Loucy (cell line): Measurements from ENCODE around the gene ARHGAP32.

Source experiments
- H2AFZ ChIP-seq: fragments of 200-600 bp; sonication (generic); 2 replicates; pipeline ENCODE4 v1.6.0; 2016; ENCODE audit warnings: antibody characterized with exemption, mild to moderate bottlenecking, low read length, moderate library complexity
- H3F3A ChIP-seq: fragments of 200-600 bp; 2 replicates; pipeline ENCODE4 v1.6.0; 2016; ENCODE audit warnings: antibody characterized with exemption, low read depth, mild to moderate bottlenecking
- H3K27me3 ChIP-seq: fragments of 200-600 bp; sonication (generic); 2 replicates; pipeline ENCODE4 v1.6.1; 2014; ENCODE audit warnings: low read length, mild to moderate bottlenecking; ENCODE audit not compliant: insufficient read depth, poor library complexity, severe bottlenecking
- H3K36me3 ChIP-seq: fragments of 200-600 bp; sonication (generic); 2 replicates; pipeline ENCODE4 v1.6.1; 2016; ENCODE audit warnings: low read length; ENCODE audit not compliant: insufficient read depth
- H3K4me1 ChIP-seq: fragments of 200-600 bp; sonication (generic); 2 replicates; pipeline ENCODE4 v1.5.1; 2014; ENCODE audit warnings: low read length, mild to moderate bottlenecking; ENCODE audit not compliant: insufficient read depth, poor library complexity, severe bottlenecking
- H3K4me2 ChIP-seq: fragments of 200-600 bp; sonication (generic); 2 replicates; pipeline ENCODE4 v1.6.0; 2014; ENCODE audit warnings: antibody characterized with exemption, low read length, low read depth, mild to moderate bottlenecking; ENCODE audit not compliant: poor library complexity, severe bottlenecking
- H3K4me3 ChIP-seq: fragments of 200-600 bp; sonication (generic); 2 replicates; pipeline ENCODE4 v1.5.1; 2014; ENCODE audit warnings: low read length, mild to moderate bottlenecking, mixed read lengths; ENCODE audit not compliant: poor library complexity, severe bottlenecking
- H3K79me2 ChIP-seq: fragments of 200-600 bp; sonication (generic); 2 replicates; pipeline ENCODE4 v1.6.1; 2014; ENCODE audit warnings: low read length; ENCODE audit not compliant: insufficient read depth
- H3K9ac ChIP-seq: fragments of 200-600 bp; sonication (generic); 2 replicates; pipeline ENCODE4 v1.6.0; 2014; ENCODE audit warnings: mild to moderate bottlenecking, low read depth, low read length, moderate library complexity; ENCODE audit not compliant: poor library complexity, severe bottlenecking
- H3K9me2 ChIP-seq: fragments of 200-600 bp; sonication (generic); replicated peaks from 2 replicates; pipeline ENCODE4 v1.6.1; 2016; ENCODE audit warnings: low read depth, low read length, mixed read lengths
- H3K9me3 ChIP-seq: fragments of 200-600 bp; sonication (generic); 2 replicates; pipeline ENCODE4 v1.6.1; 2014; ENCODE audit warnings: mild to moderate bottlenecking, antibody characterized with exemption, low read length, low read depth; ENCODE audit not compliant: insufficient read depth
- H4K20me1 ChIP-seq: fragments of 200-600 bp; sonication (generic); 2 replicates; pipeline ENCODE4 v1.6.0; 2014; ENCODE audit warnings: antibody characterized with exemption, low read length, mild to moderate bottlenecking; ENCODE audit not compliant: insufficient read depth, poor library complexity, severe bottlenecking
- EZH2phosphoT487 ChIP-seq: fragments of 200-600 bp; IDR thresholded peaks from 2 replicates; pipeline ENCODE4 v1.6.1; 2018; ENCODE audit warnings: antibody characterized with exemption, mild to moderate bottlenecking, moderate library complexity, borderline replicate concordance
- TF ChIP-seq, protein P1 (sequence below): fragments of 200-600 bp; sonication (generic); conservative IDR thresholded peaks from 2 replicates; pipeline ENCODE4 v1.5.1; 2014; ENCODE audit warnings: mild to moderate bottlenecking, antibody characterized with exemption, low read length

ARHGAP32 gene

DNA sequence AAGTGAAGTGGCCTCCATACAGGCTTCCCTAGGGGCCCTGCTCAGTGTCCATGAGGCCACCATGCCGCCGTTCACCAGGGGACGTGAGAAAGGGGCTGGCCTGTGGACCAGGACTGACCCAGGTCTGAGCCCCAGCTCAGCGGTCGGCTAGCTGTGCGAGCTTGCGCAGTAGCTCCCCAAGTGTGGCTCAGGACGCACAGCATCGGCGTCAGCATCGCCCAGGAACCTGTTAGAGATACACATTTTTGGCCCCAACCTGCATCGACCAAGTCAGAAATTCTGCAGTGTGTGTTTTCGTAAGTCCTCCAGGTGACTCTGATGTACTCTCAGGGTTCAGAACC lies 249.9 kb downstream of the ARHGAP32 start:
- no peak overlapping the region for H3K4me2 ChIP-seq
- no peak overlapping the region for H3K4me3 ChIP-seq
- no peaks in the 10 kb centered on the region for H3K4me1 ChIP-seq
- no peak overlapping the region for H3K9ac ChIP-seq
- no peaks in the 10 kb centered on the region for H4K20me1 ChIP-seq
- H3K9me2 ChIP-seq = no peaks in the 10 kb centered on the region
- H3K79me2 ChIP-seq = no peaks in the 10 kb centered on the region
- H3K36me3 ChIP-seq = no peaks in the 10 kb centered on the region
- H3K27me3 ChIP-seq = no peaks in the 10 kb centered on the region
- no peaks in the 10 kb centered on the region for H3F3A ChIP-seq
- TF ChIP-seq EZH2phosphoT487 = no peak
- TF ChIP-seq, protein P1, sequence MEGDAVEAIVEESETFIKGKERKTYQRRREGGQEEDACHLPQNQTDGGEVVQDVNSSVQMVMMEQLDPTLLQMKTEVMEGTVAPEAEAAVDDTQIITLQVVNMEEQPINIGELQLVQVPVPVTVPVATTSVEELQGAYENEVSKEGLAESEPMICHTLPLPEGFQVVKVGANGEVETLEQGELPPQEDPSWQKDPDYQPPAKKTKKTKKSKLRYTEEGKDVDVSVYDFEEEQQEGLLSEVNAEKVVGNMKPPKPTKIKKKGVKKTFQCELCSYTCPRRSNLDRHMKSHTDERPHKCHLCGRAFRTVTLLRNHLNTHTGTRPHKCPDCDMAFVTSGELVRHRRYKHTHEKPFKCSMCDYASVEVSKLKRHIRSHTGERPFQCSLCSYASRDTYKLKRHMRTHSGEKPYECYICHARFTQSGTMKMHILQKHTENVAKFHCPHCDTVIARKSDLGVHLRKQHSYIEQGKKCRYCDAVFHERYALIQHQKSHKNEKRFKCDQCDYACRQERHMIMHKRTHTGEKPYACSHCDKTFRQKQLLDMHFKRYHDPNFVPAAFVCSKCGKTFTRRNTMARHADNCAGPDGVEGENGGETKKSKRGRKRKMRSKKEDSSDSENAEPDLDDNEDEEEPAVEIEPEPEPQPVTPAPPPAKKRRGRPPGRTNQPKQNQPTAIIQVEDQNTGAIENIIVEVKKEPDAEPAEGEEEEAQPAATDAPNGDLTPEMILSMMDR = no peak
- H3K9me3 ChIP-seq = no peaks in the 10 kb centered on the region
- H2AFZ ChIP-seq = no peak overlapping the region

DNA sequence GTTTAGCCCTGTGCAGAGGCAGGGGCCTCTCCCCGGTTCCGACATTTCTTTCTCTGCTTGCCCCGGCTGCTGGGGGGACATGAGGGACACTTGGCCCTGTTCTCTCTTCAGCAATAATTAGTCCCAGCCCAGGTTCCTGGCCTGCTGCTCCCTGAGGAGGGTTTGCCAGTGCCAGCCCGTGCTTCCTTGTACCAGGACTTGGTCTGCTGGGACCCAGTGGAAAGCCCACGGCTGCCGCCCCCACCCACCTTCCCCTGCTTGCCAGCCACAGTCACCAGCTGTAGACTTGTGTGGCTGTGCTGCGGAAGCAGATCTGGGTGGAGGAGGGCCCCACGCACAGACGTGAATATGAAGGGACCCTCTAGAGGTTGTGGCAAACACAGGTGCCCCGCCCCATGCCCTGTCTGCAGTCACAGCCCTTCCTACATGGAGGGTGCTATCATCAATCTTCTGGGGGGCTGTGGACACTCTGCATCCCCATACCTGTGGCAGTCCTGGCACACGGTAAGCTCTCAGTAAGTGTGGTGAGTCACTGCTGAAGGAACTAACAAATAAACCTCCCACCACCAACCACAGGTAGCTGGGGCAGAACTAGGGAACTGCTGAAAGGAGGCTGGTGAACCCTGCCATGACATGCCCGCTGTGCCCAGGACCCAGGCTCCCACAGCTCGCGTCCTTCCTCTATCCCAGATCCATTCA lies 250.4 kb downstream of the ARHGAP32 start:
- no peaks in the 10 kb centered on the region for H3K36me3 ChIP-seq
- TF ChIP-seq, protein P1 = no peak
- no peak for TF ChIP-seq EZH2phosphoT487
- H3K9me3 ChIP-seq = no peaks in the 10 kb centered on the region
- H3K4me3 ChIP-seq = no peak overlapping the region
- H3K4me2 ChIP-seq = no peak overlapping the region
- no peak overlapping the region for H2AFZ ChIP-seq
- H3K9ac ChIP-seq = no peak overlapping the region
- no peaks in the 10 kb centered on the region for H3K27me3 ChIP-seq
- H3K4me1 ChIP-seq = no peaks in the 10 kb centered on the region
- H3F3A ChIP-seq = no peaks in the 10 kb centered on the region
- H4K20me1 ChIP-seq = no peaks in the 10 kb centered on the region
- H3K9me2 ChIP-seq = no peaks in the 10 kb centered on the region
- no peaks in the 10 kb centered on the region for H3K79me2 ChIP-seq

DNA sequence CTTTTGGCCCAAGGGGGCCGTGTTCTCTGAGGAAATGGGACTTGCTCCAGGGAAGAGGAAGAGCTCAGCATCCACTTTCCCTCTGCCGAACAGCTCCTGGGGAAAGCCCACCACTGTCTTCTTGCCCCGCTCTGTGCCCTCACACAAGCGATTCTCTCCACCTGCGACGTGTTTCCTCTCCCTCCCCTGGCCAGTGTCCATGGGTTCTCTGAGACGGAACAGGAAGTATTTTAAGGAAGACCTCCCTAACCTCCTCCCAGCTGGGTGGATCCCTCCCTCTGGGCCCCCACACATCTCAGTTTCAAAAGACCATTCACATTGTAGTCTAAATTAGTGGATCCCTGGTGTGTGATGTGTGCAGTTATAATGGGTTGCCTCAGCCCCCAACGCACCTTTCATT lies 251.0 kb downstream of the ARHGAP32 start:
- H3K4me3 ChIP-seq = no peak overlapping the region
- no peaks in the 10 kb centered on the region for H3K27me3 ChIP-seq
- no peaks in the 10 kb centered on the region for H3K79me2 ChIP-seq
- no peaks in the 10 kb centered on the region for H3F3A ChIP-seq
- no peak overlapping the region for H3K4me2 ChIP-seq
- H3K9ac ChIP-seq = no peak overlapping the region
- H3K9me2 ChIP-seq = no peaks in the 10 kb centered on the region
- H3K4me1 ChIP-seq = no peaks in the 10 kb centered on the region
- H2AFZ ChIP-seq = no peak overlapping the region
- TF ChIP-seq EZH2phosphoT487 = no peak
- TF ChIP-seq, protein P1 = no peak
- H3K9me3 ChIP-seq = no peaks in the 10 kb centered on the region
- no peaks in the 10 kb centered on the region for H4K20me1 ChIP-seq
- H3K36me3 ChIP-seq = no peaks in the 10 kb centered on the region
